SJSA1 (cell line): ENCODE data around the gene ZSCAN25. TPM values are rescaled to one million over a fixed set of nuclear protein-coding genes. Genes with fewer than 3 reads are reported as not detected.
A peak's percentile ranks its signal among the peaks of the same experiment; 100 is the strongest.

Experiments used
- DNase-seq, 2 experiments: peaks; one replicate each; pipeline ENCODE4 v3.0.0-alpha.2; 2015 to 2020; ENCODE audit warnings: low spot score in 2 of 2, low read depth in 1 of 2
- H3K27ac ChIP-seq: fragments of 250-450 bp; sonication (Bioruptor Pico); 2 replicates; pipeline ENCODE4 v1.5.1; 2020; ENCODE audit warnings: mild to moderate bottlenecking, moderate library complexity
- H3K27me3 ChIP-seq: fragments of 250-450 bp; sonication (Bioruptor Pico); replicated peaks from 2 replicates; pipeline ENCODE4 v1.5.1; 2020; ENCODE audit warnings: mild to moderate bottlenecking, moderate library complexity
- H3K36me3 ChIP-seq: fragments of 250-450 bp; sonication (Bioruptor Pico); 2 replicates; pipeline ENCODE4 v1.5.1; 2020; ENCODE audit warnings: mild to moderate bottlenecking
- H3K4me1 ChIP-seq: fragments of 250-450 bp; sonication (Bioruptor Pico); replicated peaks from 2 replicates; pipeline ENCODE4 v1.6.1; 2021; ENCODE audit warnings: mild to moderate bottlenecking
- H3K4me3 ChIP-seq: fragments of 250-450 bp; sonication (Bioruptor Pico); 2 replicates; pipeline ENCODE4 v1.5.1; 2020; ENCODE audit warnings: mild to moderate bottlenecking
- H3K9me3 ChIP-seq: fragments of 250-450 bp; sonication (Bioruptor Pico); replicated peaks from 2 replicates; pipeline ENCODE4 v1.5.1; 2020; ENCODE audit warnings: mild to moderate bottlenecking
- total RNA-seq: library from RNA; depleted of rRNA; stranded (reverse); fragments of >200 nt; shearing (Covaris generic); gene quantifications from 2 replicates; pipeline ENCODE4 v1.2.3, GENCODE V29; 2014

Gene ZSCAN25
- total RNA-seq, 1 experiment from 2014 or later = 28.3 TPM

GRCh38 chr7:99599836-99600235 is 16.9 kb upstream of the ZSCAN25 start:
- H3K27me3 ChIP-seq = no peaks in the 10 kb centered on the region
- DNase-seq = no peak
- no peak overlapping the region for H3K27ac ChIP-seq
- no peaks in the 10 kb centered on the region for H3K4me1 ChIP-seq
- H3K4me3 ChIP-seq = no peak overlapping the region
- no peaks in the 10 kb centered on the region for H3K9me3 ChIP-seq
- H3K36me3 ChIP-seq = no peaks in the 10 kb centered on the region

DNA sequence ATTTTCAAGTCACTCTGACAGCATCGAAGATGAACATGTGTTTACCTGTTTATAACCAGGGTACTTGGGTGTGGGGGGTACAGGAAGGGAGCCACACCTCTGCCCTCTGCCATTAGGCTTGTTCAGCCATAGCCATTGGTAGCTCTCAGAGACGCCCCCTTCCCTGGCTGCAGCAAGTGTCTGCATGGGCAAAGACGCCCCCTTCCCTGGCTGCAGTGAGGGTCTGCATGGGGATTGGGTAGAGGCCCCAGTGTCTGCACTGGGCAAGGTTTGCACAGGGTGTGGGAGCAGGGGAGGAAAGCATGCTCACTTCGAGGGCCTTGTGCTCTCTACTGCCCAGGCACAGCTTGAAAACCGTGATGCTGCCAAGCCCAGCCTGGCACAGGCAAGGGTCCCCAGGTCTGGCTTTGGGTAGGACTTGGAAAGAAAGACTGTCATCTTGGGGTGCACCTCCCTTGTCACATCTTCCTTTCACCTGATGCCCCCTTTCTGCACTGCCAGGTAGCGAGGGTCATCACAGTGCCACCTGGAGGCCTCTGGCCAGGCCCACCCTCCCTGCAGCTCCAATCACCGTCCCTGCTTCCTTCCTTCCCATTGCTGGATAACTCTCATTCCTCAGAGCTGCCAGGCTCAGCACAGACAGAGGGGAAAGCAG is 15.0 kb upstream of the ZSCAN25 start:
- Histone ChIP-seq H3K27me3 (no peaks in the 10 kb centered on the region), H3K4me3 (no peak overlapping the region), H3K36me3 (no peaks in the 10 kb centered on the region), H3K9me3 (no peaks in the 10 kb centered on the region), H3K27ac (no peak overlapping the region), H3K4me1 (no peaks in the 10 kb centered on the region)
- no peak for DNase-seq

- Histone ChIP-seq H3K27me3 (no peaks in the 10 kb centered on the region), H3K4me1 (no peaks in the 10 kb centered on the region), H3K4me3 (no peak overlapping the region), H3K27ac (no peak overlapping the region), H3K9me3 (no peaks in the 10 kb centered on the region), H3K36me3 (no peaks in the 10 kb centered on the region)
- DNase-seq = no peak
These were observed 11.2 kb upstream of the ZSCAN25 start for GRCh38 chr7:99605527-99605926.

- Histone ChIP-seq H3K27me3 (no peaks in the 10 kb centered on the region), H3K4me3 (no peak overlapping the region), H3K27ac (no peak overlapping the region), H3K36me3 (no peaks in the 10 kb centered on the region), H3K4me1 (no peaks in the 10 kb centered on the region), H3K9me3 (no peaks in the 10 kb centered on the region)
- DNase-seq = no peak
These were observed 10.2 kb upstream of the ZSCAN25 start for GRCh38 chr7:99606531-99606930.

- H3K36me3 ChIP-seq = no peaks in the 10 kb centered on the region
- no peaks in the 10 kb centered on the region for H3K4me1 ChIP-seq
- no peak overlapping the region for H3K4me3 ChIP-seq
- no peaks in the 10 kb centered on the region for H3K9me3 ChIP-seq
- no peaks in the 10 kb centered on the region for H3K27me3 ChIP-seq
- no peak overlapping the region for H3K27ac ChIP-seq
- DNase-seq = no peak
These were observed 9.2 kb upstream of the ZSCAN25 start for GRCh38 chr7:99607548-99607947.

- no peak overlapping the region for H3K27ac ChIP-seq
- no peaks in the 10 kb centered on the region for H3K27me3 ChIP-seq
- no peaks in the 10 kb centered on the region for H3K9me3 ChIP-seq
- DNase-seq = no peak
- H3K4me3 ChIP-seq = no peak overlapping the region
- peaks cover 9% of the 10 kb centered on the region for H3K36me3 ChIP-seq
- peaks cover 30% of the 10 kb centered on the region for H3K4me1 ChIP-seq
These were observed 2.3 kb upstream of the ZSCAN25 start for GRCh38 chr7:99614495-99614894.

GRCh38 chr7:99615989-99616358 is 772 bp upstream of the ZSCAN25 start:
- no peak for DNase-seq
- peaks cover 24% of the 10 kb centered on the region for H3K36me3 ChIP-seq
- H3K27ac ChIP-seq = no peak overlapping the region

DNA sequence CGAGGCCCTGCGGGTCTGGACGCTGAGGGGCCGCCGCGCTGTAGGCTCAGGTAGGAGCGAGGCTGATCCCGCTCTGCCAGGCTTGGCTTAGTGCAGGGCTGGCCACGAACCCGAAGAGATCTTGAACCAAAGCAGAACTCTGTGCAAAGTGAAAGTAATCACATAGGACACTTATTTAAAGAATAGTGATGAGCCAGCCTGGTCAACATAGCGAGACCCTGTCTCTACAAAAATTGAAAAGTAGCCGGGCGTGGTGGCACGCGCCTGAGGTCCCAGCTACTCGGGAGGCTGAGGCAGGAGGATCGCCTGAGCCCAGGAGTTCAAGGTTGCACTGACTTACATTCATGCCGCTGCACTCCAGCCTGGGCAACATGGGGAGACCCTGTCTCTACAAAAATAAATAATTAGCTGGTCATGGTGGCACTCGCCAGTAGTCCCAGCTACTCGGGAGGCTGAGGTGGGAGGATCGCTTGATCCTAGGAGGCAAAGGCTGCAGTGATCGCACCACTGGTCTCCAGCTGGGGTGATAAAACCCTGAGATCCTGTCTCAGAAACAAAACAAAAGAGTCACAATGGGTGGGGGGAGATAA is 541 bp downstream of the ZSCAN25 start:
- H3K36me3 ChIP-seq = peaks cover 37% of the 10 kb centered on the region
- no peaks in the 10 kb centered on the region for H3K9me3 ChIP-seq
- H3K4me3 ChIP-seq = peak overlapping the region; percentile 78
- H3K27me3 ChIP-seq = no peaks in the 10 kb centered on the region
- peak overlapping the region; percentile 78 for H3K27ac ChIP-seq
- peaks cover 58% of the 10 kb centered on the region for H3K4me1 ChIP-seq
- peak in 1 of 2 experiments; percentile 38 for DNase-seq

More at GRCh38 chr7:99615989-99616358, 772 bp upstream of the ZSCAN25 start:
- H3K27me3 ChIP-seq = no peaks in the 10 kb centered on the region
- peaks cover 45% of the 10 kb centered on the region for H3K4me1 ChIP-seq
- peak overlapping the region; percentile 78 for H3K4me3 ChIP-seq
- no peaks in the 10 kb centered on the region for H3K9me3 ChIP-seq

DNA sequence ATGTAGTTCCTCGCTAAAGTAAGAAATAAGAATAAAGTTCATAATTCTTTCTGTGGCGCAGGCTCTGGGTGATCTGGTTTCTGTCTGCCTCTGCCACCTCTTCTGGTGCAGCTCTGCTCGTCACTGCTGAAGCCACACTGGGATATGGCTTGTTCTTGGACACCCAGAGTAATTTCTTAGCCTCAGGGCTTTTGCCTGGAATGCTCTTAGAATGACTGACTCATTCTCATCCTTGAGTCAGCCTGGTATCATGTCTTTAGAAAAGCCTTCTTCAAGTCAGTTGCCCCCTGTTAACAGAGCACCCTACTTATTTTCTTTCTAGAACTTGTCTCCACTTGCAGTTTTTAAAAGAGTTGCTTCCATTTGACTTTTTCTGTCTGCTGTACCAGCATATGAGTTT is 2.0 kb downstream of the ZSCAN25 start:
- peak overlapping the region; percentile 78; the same call in 1 of the 2 replicates for H3K4me3 ChIP-seq

DNA sequence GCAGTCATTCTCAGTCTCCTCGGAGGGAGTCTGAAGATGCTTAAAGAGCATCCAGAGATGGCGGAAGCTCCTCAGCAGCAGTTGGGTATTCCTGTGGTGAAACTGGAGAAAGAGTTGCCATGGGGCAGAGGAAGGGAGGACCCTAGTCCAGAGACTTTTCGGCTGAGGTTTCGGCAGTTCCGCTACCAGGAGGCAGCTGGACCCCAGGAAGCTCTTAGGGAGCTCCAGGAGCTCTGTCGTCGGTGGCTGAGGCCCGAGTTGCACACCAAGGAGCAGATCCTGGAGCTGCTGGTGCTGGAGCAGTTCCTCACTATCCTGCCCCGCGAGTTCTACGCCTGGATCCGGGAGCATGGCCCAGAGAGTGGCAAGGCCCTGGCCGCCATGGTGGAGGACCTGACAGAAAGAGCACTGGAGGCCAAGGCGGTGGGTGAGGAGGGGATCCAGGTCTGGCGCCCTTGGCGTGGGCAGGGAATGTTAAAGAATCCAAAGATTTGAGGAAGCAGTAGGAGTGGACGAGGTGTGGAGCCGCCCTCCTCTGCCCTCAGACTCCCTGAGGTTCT is 2.9 kb downstream of the ZSCAN25 start:
- H3K27me3 ChIP-seq = no peaks in the 10 kb centered on the region
- H3K4me1 ChIP-seq = peaks cover 79% of the 10 kb centered on the region
- DNase-seq = peak in 1 of 2 experiments; percentile 41
- no peak overlapping the region for H3K4me3 ChIP-seq
- H3K36me3 ChIP-seq = peaks cover 53% of the 10 kb centered on the region
- H3K27ac ChIP-seq = peak overlapping the region; percentile 78
- no peaks in the 10 kb centered on the region for H3K9me3 ChIP-seq

More for the DNA sequence above, 2.0 kb downstream of the ZSCAN25 start:
- peak; percentile 87 to 91 for DNase-seq
- Histone ChIP-seq H3K27ac (peak overlapping the region; percentile 78), H3K4me1 (peaks cover 70% of the 10 kb centered on the region), H3K9me3 (no peaks in the 10 kb centered on the region), H3K36me3 (peaks cover 44% of the 10 kb centered on the region), H3K27me3 (no peaks in the 10 kb centered on the region)

DNA sequence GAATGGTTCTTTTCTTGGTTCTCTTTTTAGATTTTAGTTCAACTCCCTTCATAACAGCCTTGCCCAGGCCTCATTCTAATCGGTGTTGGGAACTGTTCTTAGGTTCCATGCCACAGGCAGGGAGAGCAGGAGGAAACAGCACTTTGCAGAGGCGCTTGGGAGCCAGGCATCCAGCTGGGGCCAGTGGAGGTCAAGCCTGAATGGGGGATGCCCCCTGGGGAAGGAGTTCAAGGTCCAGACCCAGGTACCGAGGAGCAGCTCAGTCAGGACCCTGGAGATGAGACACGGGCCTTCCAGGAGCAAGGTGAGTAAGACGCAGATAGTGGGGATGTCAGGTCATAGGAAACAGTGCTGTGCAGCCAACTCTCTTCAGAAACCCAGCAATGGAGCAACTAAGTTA is 4.5 kb downstream of the ZSCAN25 start:
- peaks cover 70% of the 10 kb centered on the region for H3K36me3 ChIP-seq
- no peaks in the 10 kb centered on the region for H3K9me3 ChIP-seq
- 0 out of 2 replicates have a peak overlapping the region, but pooled peaks have one; percentile 78 for H3K27ac ChIP-seq
- H3K4me1 ChIP-seq = peaks cover 89% of the 10 kb centered on the region
- H3K27me3 ChIP-seq = no peaks in the 10 kb centered on the region
- DNase-seq = no peak
- no peak overlapping the region for H3K4me3 ChIP-seq

- peak; percentile 69 to 71 for DNase-seq
- H3K4me3 ChIP-seq = no peak overlapping the region
- H3K27me3 ChIP-seq = no peaks in the 10 kb centered on the region
- H3K4me1 ChIP-seq = peaks cover 91% of the 10 kb centered on the region
- H3K36me3 ChIP-seq = peaks cover 80% of the 10 kb centered on the region
- peak overlapping the region; percentile 36 for H3K27ac ChIP-seq
- no peaks in the 10 kb centered on the region for H3K9me3 ChIP-seq
These were observed 5.8 kb downstream of the ZSCAN25 start for GRCh38 chr7:99622596-99622995.

- DNase-seq = peak; percentile 96 to 99
- H3K9me3 ChIP-seq = no peaks in the 10 kb centered on the region
- peak overlapping the region; percentile 64 for H3K27ac ChIP-seq
These were observed 6.4 kb downstream of the ZSCAN25 start for GRCh38 chr7:99623091-99623693.

More at GRCh38 chr7:99623091-99623693, 6.4 kb downstream of the ZSCAN25 start:
- peaks cover 85% of the 10 kb centered on the region for H3K4me1 ChIP-seq
- peaks cover 86% of the 10 kb centered on the region for H3K36me3 ChIP-seq
- H3K4me3 ChIP-seq = no peak overlapping the region
- H3K27me3 ChIP-seq = no peaks in the 10 kb centered on the region
